ENCODE measurements around the gene NPBWR2. TPM values are rescaled to one million over a fixed set of nuclear protein-coding genes. Genes with fewer than 3 reads are reported as not detected.

NPBWR2 gene
- total RNA-seq, 1 donor from 2014 or later, result not detected

GRCh38 chr20:64153861-64154589 is 46.7 kb upstream of the NPBWR2 start:
- Mint-ChIP-seq H3K27ac (ENCODE audit: unreplicated experiment) (no peak overlapping the region), H3K36me3 (ENCODE audit: low read depth) (no peaks in the 10 kb centered on the region), H3K4me1 (peaks cover 30% of the 10 kb centered on the region), H3K4me3 (no peak overlapping the region), H3K27me3 (ENCODE audit: low read depth) (peaks cover 2% of the 10 kb centered on the region), H3K9me3 (no peaks in the 10 kb centered on the region)
- no peak for TF ChIP-seq CTCF (conservative IDR thresholded peaks at IDR 0.05)
- no peak for DNase-seq (ENCODE audit: low read depth, low spot score)

- no peak for DNase-seq (ENCODE audit: low read depth, low spot score)
- no peaks in the 10 kb centered on the region for H3K27me3 Mint-ChIP-seq (ENCODE audit: low read depth)
- no peak overlapping the region for H3K27ac Mint-ChIP-seq (ENCODE audit: unreplicated experiment)
- no peak for TF ChIP-seq CTCF (conservative IDR thresholded peaks at IDR 0.05)
- no peak overlapping the region for H3K4me3 Mint-ChIP-seq
- no peaks in the 10 kb centered on the region for H3K9me3 Mint-ChIP-seq
- H3K4me1 Mint-ChIP-seq, result peaks cover 28% of the 10 kb centered on the region
- H3K36me3 Mint-ChIP-seq (ENCODE audit: low read depth), result no peaks in the 10 kb centered on the region
Observed at GRCh38 chr20:64153410-64153809, 46.0 kb upstream of the NPBWR2 start.

DNA sequence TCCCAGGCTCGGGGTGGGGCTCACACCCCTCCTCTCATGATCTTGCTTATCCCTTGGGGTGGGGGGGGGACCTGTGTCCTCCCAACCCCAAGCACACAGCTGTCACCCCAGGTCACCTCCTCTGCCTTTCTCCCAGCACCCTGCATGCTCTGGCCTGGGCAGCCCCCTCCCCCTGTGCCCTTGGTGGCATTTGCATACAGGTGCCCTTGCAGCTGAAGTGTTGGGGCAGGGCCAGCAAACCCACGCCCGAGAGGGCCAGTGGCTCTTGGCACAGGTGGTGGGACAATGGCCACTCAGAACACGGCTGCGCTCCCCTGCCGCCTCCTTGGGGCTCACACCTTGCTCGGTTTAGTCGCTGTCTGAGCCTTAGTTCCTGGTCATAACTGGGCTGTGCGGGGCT is 45.5 kb upstream of the NPBWR2 start:
- H3K36me3 Mint-ChIP-seq (ENCODE audit: low read depth), result no peaks in the 10 kb centered on the region
- H3K9me3 Mint-ChIP-seq, result no peaks in the 10 kb centered on the region
- H3K27ac Mint-ChIP-seq (ENCODE audit: unreplicated experiment), result no peak overlapping the region
- no peak overlapping the region for H3K4me3 Mint-ChIP-seq
- peaks cover 28% of the 10 kb centered on the region for H3K4me1 Mint-ChIP-seq
- DNase-seq (ENCODE audit: low read depth, low spot score), result no peak
- H3K27me3 Mint-ChIP-seq (ENCODE audit: low read depth), result no peaks in the 10 kb centered on the region
- TF ChIP-seq CTCF (conservative IDR thresholded peaks at IDR 0.05), result no peak

DNA sequence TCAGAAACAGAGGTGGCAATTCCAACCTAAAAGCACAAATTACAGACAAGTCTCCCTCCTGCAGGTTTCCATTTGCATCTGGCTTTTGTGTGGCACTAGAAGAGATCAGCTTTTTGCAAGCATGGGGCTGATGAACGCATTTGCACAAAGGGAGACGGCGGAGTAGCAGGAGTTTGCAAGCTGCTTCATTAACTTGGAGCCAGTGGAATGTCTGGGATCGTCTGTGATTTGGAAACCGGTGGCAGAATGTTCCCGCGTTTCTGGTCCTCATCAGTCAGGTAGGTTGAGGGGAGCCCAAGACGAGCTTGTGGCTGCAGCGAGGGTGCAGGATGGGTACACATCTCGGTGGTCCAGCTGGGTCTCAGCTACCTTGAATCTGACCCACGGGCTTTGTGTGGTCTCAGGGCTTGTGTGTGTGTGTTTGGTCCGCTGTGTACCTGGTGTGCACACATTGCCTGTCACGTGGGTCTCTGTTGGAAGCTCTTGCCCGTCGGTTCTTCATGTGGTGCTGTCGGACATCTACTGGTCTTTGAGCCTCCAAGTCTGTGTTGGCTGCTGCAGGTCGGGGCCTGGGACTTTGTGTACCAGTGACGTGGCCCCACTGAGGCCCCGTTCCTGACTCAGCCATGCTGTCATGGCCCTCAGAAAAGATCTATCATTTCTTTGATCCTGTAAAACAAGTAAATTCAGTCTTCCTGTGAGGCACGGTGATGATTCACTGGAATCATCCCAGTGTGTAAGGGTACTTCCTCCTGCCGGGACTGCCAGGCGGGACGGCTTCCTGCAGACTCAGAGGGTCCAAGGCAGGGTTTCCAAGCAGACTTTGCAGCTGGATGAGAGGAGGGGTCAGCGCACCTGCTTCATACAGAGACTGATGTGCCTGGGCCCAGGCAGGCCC is 44.5 kb upstream of the NPBWR2 start:
- Mint-ChIP-seq H3K36me3 (ENCODE audit: low read depth) (no peaks in the 10 kb centered on the region), H3K27me3 (ENCODE audit: low read depth) (no peaks in the 10 kb centered on the region), H3K4me1 (peaks cover 30% of the 10 kb centered on the region), H3K9me3 (no peaks in the 10 kb centered on the region), H3K27ac (ENCODE audit: unreplicated experiment) (no peak overlapping the region), H3K4me3 (no peak overlapping the region)
- no peak for DNase-seq (ENCODE audit: low read depth, low spot score)
- TF ChIP-seq CTCF (conservative IDR thresholded peaks at IDR 0.05), result no peak

- DNase-seq (ENCODE audit: low read depth, low spot score), result no peak
- H3K36me3 Mint-ChIP-seq (ENCODE audit: low read depth), result no peaks in the 10 kb centered on the region
- no peak for TF ChIP-seq CTCF (conservative IDR thresholded peaks at IDR 0.05)
- no peak overlapping the region for H3K4me3 Mint-ChIP-seq
- no peaks in the 10 kb centered on the region for H3K27me3 Mint-ChIP-seq (ENCODE audit: low read depth)
- no peaks in the 10 kb centered on the region for H3K9me3 Mint-ChIP-seq
- H3K27ac Mint-ChIP-seq (ENCODE audit: unreplicated experiment), result no peak overlapping the region
- peaks cover 22% of the 10 kb centered on the region for H3K4me1 Mint-ChIP-seq
Observed at GRCh38 chr20:64150756-64151632, 43.6 kb upstream of the NPBWR2 start.

All from neural crest cell (in vitro differentiated cells).